Measurements from ENCODE around the gene UNC119.
A peak's percentile ranks its signal among the peaks of the same experiment; 100 is the strongest.

The UNC119 gene

DNA sequence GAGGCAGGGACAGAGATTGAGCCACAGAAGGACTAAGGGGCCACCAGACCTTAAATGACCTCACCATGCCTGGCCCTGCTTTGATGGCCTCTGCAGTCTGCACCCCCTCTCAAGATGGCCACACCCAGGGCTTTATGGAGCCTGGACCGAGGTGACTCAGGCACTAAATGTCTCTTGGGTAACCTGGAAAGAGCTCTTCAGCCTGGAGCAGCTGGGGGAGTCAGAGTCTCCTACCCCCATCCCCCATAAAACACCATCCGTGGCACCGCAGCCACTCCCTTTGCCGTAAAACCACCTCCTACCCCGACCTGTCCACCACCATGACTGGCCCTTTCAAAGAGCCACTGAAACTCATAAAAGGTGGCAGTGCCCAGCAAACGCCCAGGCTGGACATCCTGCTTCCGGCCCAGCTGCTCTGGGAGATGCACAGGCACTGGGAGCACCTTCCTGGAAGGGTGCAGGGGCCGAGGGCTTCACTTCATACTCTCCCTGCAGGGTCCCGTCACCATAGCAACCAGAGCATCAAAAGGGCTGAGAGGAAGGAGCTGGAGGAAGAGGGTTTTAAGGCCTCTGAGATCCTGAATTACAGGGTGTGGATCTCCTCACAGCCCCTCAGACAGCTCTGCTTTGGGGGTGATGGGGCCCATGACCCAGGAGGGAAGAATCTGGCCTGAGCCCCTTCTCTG is 24.0 kb downstream of the UNC119 start:
- Histone ChIP-seq H3K4ac (ENCODE audit: low read length) (no peak overlapping the region), H3K14ac (ENCODE audit: low read length) (no peak overlapping the region), H3K9me3 (replicated peaks in 1 of 2; ENCODE audit: control insufficient read depth in 2 of 2, insufficient read depth in 1 of 2, low read depth in 1 of 2, low read length in 2 of 2) (no peaks in the 10 kb centered on the region), H3K9ac (ENCODE audit: low read depth, low read length, poor library complexity) (no peak overlapping the region), H3K4me1 (ENCODE audit: control insufficient read depth in 2 of 2, insufficient read depth in 1 of 2, low read depth in 1 of 2, low read length in 2 of 2) (peaks cover 9 to 24% of the 10 kb centered on the region in 2 donors), H4K91ac (ENCODE audit: low read depth, low read length, poor library complexity) (no peak overlapping the region), H2BK15ac (ENCODE audit: low read length) (no peak overlapping the region), H3K18ac (ENCODE audit: low read length) (no peak overlapping the region), H3K4me2 (ENCODE audit: insufficient read depth, low read length, poor library complexity, severe bottlenecking) (no peak overlapping the region), H3K23ac (ENCODE audit: low read depth, low read length, poor library complexity) (peak overlapping the region; percentile 10), H2AK5ac (ENCODE audit: low read depth, low read length) (no peak overlapping the region), H3K4me3 (ENCODE audit: low read length in 2 of 2) (no peak overlapping the region), H2BK120ac (ENCODE audit: low read depth, low read length) (no peak overlapping the region), H3K36me3 (replicated peaks in 1 of 2; ENCODE audit: control insufficient read depth in 2 of 2, insufficient read depth in 2 of 2, low read length in 2 of 2) (no peaks in the 10 kb centered on the region), H3K79me1 (ENCODE audit: low read depth, low read length) (no peaks in the 10 kb centered on the region), H2BK5ac (ENCODE audit: low read length) (no peak overlapping the region), H3K27ac (replicated peaks; ENCODE audit: low read length) (no peak overlapping the region), H3K27me3 (ENCODE audit: control insufficient read depth in 3 of 3, insufficient read depth in 3 of 3, low read depth in 1 of 3, low read length in 3 of 3) (peaks cover 0 to 9% (median 0%) of the 10 kb centered on the region in 3 experiments), H2AFZ (ENCODE audit: low read length) (no peak overlapping the region), H2BK12ac (ENCODE audit: low read length) (no peak overlapping the region), H4K8ac (ENCODE audit: low read depth, low read length) (no peak overlapping the region)
- no peak for DNase-seq (ENCODE audit: low spot score)
- no CpG with 5 or more reads among the region's 9 CpGs for WGBS, 2 donors (ENCODE audit: extremely low coverage in 2 of 2, insufficient read length in 2 of 2, insufficient replicate concordance in 1 of 2)

DNA sequence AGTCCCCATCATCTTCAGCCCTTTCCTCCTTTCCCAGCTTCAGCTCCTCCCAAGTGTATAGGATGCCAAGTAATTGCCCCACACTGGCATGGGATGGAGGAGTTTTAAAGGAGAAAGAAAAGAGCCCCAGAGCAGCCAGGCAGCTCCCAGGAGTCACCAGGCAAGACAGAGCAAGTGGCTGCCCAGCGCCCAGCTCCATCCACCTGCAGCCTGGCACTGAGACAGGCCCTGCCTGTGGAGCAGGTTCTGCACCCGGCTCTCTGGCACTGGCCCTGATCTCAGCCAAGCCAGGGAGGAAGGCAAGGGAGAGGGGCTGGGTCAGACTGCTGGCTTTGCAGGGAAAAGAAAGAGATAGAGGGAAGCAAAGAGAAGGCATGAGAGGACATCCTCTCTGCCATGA is 24.6 kb downstream of the UNC119 start:
- no peak overlapping the region for H2BK15ac ChIP-seq (ENCODE audit: low read length)
- no peak overlapping the region for H3K27ac ChIP-seq (replicated peaks; ENCODE audit: low read length)
- peaks cover 0 to 12% (median 0%) of the 10 kb centered on the region in 3 experiments for H3K27me3 ChIP-seq (ENCODE audit: control insufficient read depth in 3 of 3, insufficient read depth in 3 of 3, low read depth in 1 of 3, low read length in 3 of 3)
- no peak overlapping the region for H3K18ac ChIP-seq (ENCODE audit: low read length)
- no peak overlapping the region for H2BK120ac ChIP-seq (ENCODE audit: low read depth, low read length)
- no CpG with 5 or more reads among the region's 2 CpGs for whole genome bisulfite sequencing, 2 donors (ENCODE audit: extremely low coverage in 2 of 2, insufficient read length in 2 of 2, insufficient replicate concordance in 1 of 2)
- peak overlapping the region; percentile 10 for H3K23ac ChIP-seq (ENCODE audit: low read depth, low read length, poor library complexity)
- no peak overlapping the region for H2AFZ ChIP-seq (ENCODE audit: low read length)
- no peak overlapping the region for H2AK5ac ChIP-seq (ENCODE audit: low read depth, low read length)
- no peak for DNase-seq (ENCODE audit: low spot score)
- H3K14ac ChIP-seq (ENCODE audit: low read length), result peak overlapping the region; percentile 56
- H3K4me2 ChIP-seq (ENCODE audit: insufficient read depth, low read length, poor library complexity, severe bottlenecking), result no peak overlapping the region
- no peaks in the 10 kb centered on the region for H3K9me3 ChIP-seq (replicated peaks in 1 of 2; ENCODE audit: control insufficient read depth in 2 of 2, insufficient read depth in 1 of 2, low read depth in 1 of 2, low read length in 2 of 2)
- H2BK12ac ChIP-seq (ENCODE audit: low read length), result no peak overlapping the region
- H4K91ac ChIP-seq (ENCODE audit: low read depth, low read length, poor library complexity), result no peak overlapping the region
- no peak overlapping the region for H3K4ac ChIP-seq (ENCODE audit: low read length)
- H3K9ac ChIP-seq (ENCODE audit: low read depth, low read length, poor library complexity), result no peak overlapping the region
- H4K8ac ChIP-seq (ENCODE audit: low read depth, low read length), result no peak overlapping the region
- no peaks in the 10 kb centered on the region for H3K36me3 ChIP-seq (replicated peaks in 1 of 2; ENCODE audit: control insufficient read depth in 2 of 2, insufficient read depth in 2 of 2, low read length in 2 of 2)
- H3K4me3 ChIP-seq (ENCODE audit: low read length in 2 of 2), result no peak overlapping the region
- H3K79me1 ChIP-seq (ENCODE audit: low read depth, low read length), result no peaks in the 10 kb centered on the region
- peaks cover 7 to 24% of the 10 kb centered on the region in 2 donors for H3K4me1 ChIP-seq (ENCODE audit: control insufficient read depth in 2 of 2, insufficient read depth in 1 of 2, low read depth in 1 of 2, low read length in 2 of 2)
- H2BK5ac ChIP-seq (ENCODE audit: low read length), result no peak overlapping the region

DNA sequence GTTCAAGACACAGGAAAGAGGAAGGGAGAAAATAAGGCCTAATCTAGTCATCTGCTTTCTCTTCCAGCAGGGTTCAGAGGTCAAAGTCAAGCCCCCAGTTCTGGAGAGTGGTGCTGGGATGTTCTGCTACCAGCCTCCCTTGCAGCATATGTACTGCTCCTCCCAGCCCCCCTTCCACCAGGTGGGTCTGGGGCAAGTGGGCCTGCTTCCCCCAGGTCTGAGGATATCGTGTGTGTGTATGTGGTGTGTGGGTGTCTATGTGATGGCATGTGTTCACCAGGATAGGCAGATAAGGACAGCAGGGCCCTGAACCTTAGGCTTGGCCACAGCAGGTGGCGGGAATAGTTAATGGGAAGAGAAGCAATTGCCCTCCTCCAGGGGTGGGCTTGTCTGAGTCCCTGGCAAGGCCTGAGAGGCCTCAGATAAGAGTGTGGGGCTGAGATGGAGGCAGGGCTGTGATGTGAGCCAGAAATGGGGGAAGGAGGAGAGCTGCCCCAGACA is 25.2 kb downstream of the UNC119 start:
- no peak overlapping the region for H3K23ac ChIP-seq (ENCODE audit: low read depth, low read length, poor library complexity)
- no peak overlapping the region for H3K9ac ChIP-seq (ENCODE audit: low read depth, low read length, poor library complexity)
- H3K27me3 ChIP-seq (ENCODE audit: control insufficient read depth in 3 of 3, insufficient read depth in 3 of 3, low read depth in 1 of 3, low read length in 3 of 3), result peaks cover 0 to 16% (median 0%) of the 10 kb centered on the region in 3 experiments
- no peaks in the 10 kb centered on the region for H3K36me3 ChIP-seq (replicated peaks in 1 of 2; ENCODE audit: control insufficient read depth in 2 of 2, insufficient read depth in 2 of 2, low read length in 2 of 2)
- no peak overlapping the region for H4K91ac ChIP-seq (ENCODE audit: low read depth, low read length, poor library complexity)
- no peak for DNase-seq (ENCODE audit: low spot score)
- no peak overlapping the region for H2BK12ac ChIP-seq (ENCODE audit: low read length)
- H2BK5ac ChIP-seq (ENCODE audit: low read length), result no peak overlapping the region
- H3K18ac ChIP-seq (ENCODE audit: low read length), result no peak overlapping the region
- no peak overlapping the region for H3K4me2 ChIP-seq (ENCODE audit: insufficient read depth, low read length, poor library complexity, severe bottlenecking)
- H2BK15ac ChIP-seq (ENCODE audit: low read length), result no peak overlapping the region
- H2AK5ac ChIP-seq (ENCODE audit: low read depth, low read length), result no peak overlapping the region
- WGBS, 2 donors (ENCODE audit: extremely low coverage in 2 of 2, insufficient read length in 2 of 2, insufficient replicate concordance in 1 of 2), result no CpG with 5 or more reads among the region's 2 CpGs
- H3K79me1 ChIP-seq (ENCODE audit: low read depth, low read length), result no peaks in the 10 kb centered on the region
- H4K8ac ChIP-seq (ENCODE audit: low read depth, low read length), result no peak overlapping the region
- H3K4me1 ChIP-seq (ENCODE audit: control insufficient read depth in 2 of 2, insufficient read depth in 1 of 2, low read depth in 1 of 2, low read length in 2 of 2), result peaks cover 5 to 24% of the 10 kb centered on the region in 2 donors
- H3K9me3 ChIP-seq (replicated peaks in 1 of 2; ENCODE audit: control insufficient read depth in 2 of 2, insufficient read depth in 1 of 2, low read depth in 1 of 2, low read length in 2 of 2), result no peaks in the 10 kb centered on the region
- no peak overlapping the region for H2AFZ ChIP-seq (ENCODE audit: low read length)
- no peak overlapping the region for H2BK120ac ChIP-seq (ENCODE audit: low read depth, low read length)
- no peak overlapping the region for H3K27ac ChIP-seq (replicated peaks; ENCODE audit: low read length)
- H3K4me3 ChIP-seq (ENCODE audit: low read length in 2 of 2), result peak overlapping the region in 1 of 2 donors; percentile 27
- no peak overlapping the region for H3K4ac ChIP-seq (ENCODE audit: low read length)
- H3K14ac ChIP-seq (ENCODE audit: low read length), result no peak overlapping the region

DNA sequence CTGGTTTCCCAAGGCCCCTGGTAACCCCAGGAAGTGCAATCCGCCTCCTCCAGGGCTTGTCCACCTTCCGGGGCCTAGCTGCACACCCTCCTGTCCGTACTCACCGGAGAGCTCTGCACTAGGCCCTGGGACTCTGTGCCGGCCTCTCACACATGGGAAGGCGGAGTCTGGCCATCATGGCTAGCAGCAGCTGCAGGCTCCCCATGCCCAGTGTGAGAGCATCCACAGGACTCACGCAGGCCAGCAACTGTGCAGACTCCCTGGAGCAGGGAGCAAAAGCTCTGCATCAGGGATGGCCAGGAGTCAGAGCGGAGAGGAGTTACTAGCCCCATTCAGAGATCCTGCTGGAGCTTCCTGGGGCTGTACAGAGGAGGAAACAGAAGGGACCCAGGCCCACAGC is 26.0 kb downstream of the UNC119 start:
- H4K8ac ChIP-seq (ENCODE audit: low read depth, low read length), result no peak overlapping the region
- no peak overlapping the region for H2BK120ac ChIP-seq (ENCODE audit: low read depth, low read length)
- H3K36me3 ChIP-seq (replicated peaks in 1 of 2; ENCODE audit: control insufficient read depth in 2 of 2, insufficient read depth in 2 of 2, low read length in 2 of 2), result no peaks in the 10 kb centered on the region
- no peak overlapping the region for H3K23ac ChIP-seq (ENCODE audit: low read depth, low read length, poor library complexity)
- no peak for DNase-seq (ENCODE audit: low spot score)
- H3K14ac ChIP-seq (ENCODE audit: low read length), result no peak overlapping the region
- H3K4me3 ChIP-seq (ENCODE audit: low read length in 2 of 2), result no peak overlapping the region
- WGBS, 2 donors (ENCODE audit: extremely low coverage in 2 of 2, insufficient read length in 2 of 2, insufficient replicate concordance in 1 of 2), result no CpG with 5 or more reads among the region's 8 CpGs
- H3K4me2 ChIP-seq (ENCODE audit: insufficient read depth, low read length, poor library complexity, severe bottlenecking), result no peak overlapping the region
- no peaks in the 10 kb centered on the region for H3K9me3 ChIP-seq (replicated peaks in 1 of 2; ENCODE audit: control insufficient read depth in 2 of 2, insufficient read depth in 1 of 2, low read depth in 1 of 2, low read length in 2 of 2)
- no peak overlapping the region for H3K4ac ChIP-seq (ENCODE audit: low read length)
- H2BK12ac ChIP-seq (ENCODE audit: low read length), result no peak overlapping the region
- H3K27me3 ChIP-seq (ENCODE audit: control insufficient read depth in 3 of 3, insufficient read depth in 3 of 3, low read depth in 1 of 3, low read length in 3 of 3), result peaks cover 0 to 19% (median 0%) of the 10 kb centered on the region in 3 experiments
- no peak overlapping the region for H2BK15ac ChIP-seq (ENCODE audit: low read length)
- no peak overlapping the region for H2AK5ac ChIP-seq (ENCODE audit: low read depth, low read length)
- no peak overlapping the region for H3K27ac ChIP-seq (replicated peaks; ENCODE audit: low read length)
- no peak overlapping the region for H3K9ac ChIP-seq (ENCODE audit: low read depth, low read length, poor library complexity)
- no peak overlapping the region for H3K18ac ChIP-seq (ENCODE audit: low read length)
- H4K91ac ChIP-seq (ENCODE audit: low read depth, low read length, poor library complexity), result no peak overlapping the region
- no peak overlapping the region for H2BK5ac ChIP-seq (ENCODE audit: low read length)
- peak overlapping the region; percentile 69 for H2AFZ ChIP-seq (ENCODE audit: low read length)
- H3K79me1 ChIP-seq (ENCODE audit: low read depth, low read length), result no peaks in the 10 kb centered on the region
- peaks cover 7 to 24% of the 10 kb centered on the region in 2 donors for H3K4me1 ChIP-seq (ENCODE audit: control insufficient read depth in 2 of 2, insufficient read depth in 1 of 2, low read depth in 1 of 2, low read length in 2 of 2)
